GM19397 (cell line): ENCODE measurements around the gene DTNBP1.

Experiments
- ATAC-seq: cut with Tn5 transposase; IDR thresholded peaks from one replicate; pipeline ENCODE4 v1.9.1; 2021; ENCODE audit warnings: mild to moderate bottlenecking, moderate library complexity; ENCODE audit not compliant: unreplicated experiment

The DTNBP1 gene

DNA sequence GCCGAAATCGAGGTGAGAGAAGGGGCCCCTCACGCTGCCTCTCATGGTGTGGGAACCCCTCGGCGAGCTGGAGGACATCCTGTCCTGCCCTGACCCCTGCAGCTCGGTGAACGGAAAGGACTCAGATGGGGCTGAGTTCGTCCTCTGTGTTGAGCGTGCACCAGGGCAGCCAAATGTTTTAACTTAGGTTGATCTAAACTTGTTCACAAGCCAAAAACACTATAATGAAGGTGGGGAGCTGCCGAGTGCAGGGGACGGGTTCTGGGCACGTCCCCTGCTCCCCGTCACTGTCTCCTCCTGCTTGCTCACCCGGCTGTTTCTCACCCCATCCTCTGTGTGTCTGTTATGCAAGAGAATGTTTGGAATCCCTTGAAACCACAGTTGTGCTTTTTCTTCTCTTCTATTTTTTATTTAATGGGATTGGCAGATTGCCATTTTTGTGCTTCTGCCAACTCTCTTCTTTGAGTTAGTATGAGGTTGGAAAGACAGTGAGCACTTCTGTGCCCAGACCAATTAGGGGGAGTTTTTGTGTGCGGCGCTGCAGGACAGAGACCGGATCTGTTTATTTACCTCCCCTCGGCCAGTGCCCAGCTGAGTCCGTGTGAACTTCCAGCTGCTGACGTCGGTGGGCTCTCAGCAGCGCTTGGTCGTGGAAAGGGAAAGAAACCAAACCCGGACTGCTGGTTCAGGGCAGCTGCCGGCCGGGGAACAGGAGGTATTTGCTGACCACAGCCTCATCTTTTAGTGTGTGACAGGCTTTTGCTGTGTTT, 158.1 kb downstream of the DTNBP1 start:
- no peak for ATAC-seq

- ATAC-seq, result no peak
Measured at GRCh38 chr6:15504040-15504495, 158.8 kb downstream of the DTNBP1 start.

DNA sequence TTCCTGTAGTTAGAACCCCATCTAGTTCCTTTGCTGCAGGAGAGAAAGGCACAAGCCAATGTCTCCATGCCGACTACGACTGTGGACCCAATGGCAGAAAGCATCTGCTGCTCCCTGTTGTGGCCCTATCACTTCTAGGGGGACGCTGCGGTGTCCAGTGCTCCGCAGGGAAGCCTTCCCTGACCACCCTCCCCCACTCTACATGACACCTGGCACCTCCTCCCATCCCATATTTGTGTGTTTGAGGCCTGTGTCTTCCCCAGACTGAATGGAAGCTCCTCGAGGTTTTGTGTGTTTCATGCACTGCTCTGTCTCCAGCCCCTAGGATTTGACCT, 159.5 kb downstream of the DTNBP1 start:
- ATAC-seq, result no peak

GRCh38 chr6:15502446-15503345, 160.1 kb downstream of the DTNBP1 start:
- ATAC-seq, result no peak

GRCh38 chr6:15501826-15502445, 160.9 kb downstream of the DTNBP1 start:
- no peak for ATAC-seq

DNA sequence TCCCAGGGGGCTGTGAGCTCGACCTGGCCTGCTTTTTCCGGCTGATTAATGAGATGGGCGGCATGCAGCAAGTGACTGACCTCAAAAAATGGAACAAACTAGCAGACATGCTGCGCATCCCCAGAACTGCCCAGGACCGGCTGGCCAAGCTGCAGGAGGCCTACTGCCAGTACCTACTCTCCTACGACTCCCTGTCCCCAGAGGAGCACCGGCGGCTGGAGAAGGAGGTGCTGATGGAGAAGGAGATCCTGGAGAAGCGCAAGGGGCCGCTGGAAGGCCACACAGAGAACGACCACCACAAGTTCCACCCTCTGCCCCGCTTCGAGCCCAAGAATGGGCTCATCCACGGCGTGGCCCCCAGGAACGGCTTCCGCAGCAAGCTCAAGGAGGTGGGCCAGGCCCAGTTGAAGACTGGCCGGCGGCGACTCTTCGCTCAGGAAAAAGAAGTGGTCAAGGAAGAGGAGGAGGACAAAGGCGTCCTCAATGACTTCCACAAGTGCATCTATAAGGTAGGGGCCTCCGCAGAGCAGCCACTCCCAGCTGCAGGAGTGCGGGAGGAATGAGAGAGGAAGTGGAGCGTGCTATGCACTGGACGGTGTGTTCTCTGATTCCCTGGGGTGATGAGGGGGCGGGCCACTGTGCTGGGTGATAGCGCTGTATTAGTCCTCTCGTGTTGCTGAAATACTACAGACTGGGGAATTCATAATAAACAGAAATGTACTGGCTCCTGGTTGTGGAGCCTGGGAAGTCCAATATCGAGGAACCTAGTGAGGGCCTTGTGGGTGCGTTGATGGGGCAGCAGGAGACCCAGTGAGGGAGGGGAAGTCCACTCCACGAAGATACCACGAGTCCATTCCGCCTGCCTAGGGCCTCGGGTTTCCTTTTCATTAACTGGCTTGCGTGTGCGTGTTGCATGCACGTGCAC, 161.7 kb downstream of the DTNBP1 start:
- no peak for ATAC-seq

DNA sequence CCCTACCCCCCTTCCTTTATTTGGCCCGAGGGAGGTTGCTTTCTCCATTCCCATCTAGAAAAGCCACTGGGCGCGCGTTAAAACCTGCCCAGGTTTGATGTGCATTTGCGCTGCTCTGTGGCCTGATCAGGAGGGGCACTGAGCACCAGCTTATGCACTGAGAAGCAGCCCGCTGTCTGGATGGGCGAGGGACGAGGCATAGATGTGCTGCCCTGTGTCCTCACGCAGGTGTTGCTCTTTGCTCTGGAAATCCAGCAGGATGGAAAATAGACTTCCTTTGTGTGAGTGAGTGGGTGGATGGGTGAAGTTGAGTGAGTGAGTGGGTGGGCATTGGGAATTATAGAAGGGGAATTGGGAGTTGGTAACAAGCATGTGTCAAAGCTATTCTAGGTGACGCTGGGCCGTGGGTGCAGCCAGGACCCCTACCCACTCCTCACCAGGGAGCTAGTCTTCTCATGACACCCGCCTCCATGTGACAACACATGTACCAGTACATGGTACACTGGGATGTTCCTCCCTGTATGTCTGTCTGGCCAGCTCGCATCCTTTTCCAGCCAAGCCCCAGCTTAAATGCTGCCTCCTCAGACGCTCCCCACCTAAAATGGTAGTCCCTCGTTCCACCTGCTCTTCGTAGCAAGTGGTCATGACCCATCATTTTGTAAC, 162.6 kb downstream of the DTNBP1 start:
- ATAC-seq, result no peak

DNA sequence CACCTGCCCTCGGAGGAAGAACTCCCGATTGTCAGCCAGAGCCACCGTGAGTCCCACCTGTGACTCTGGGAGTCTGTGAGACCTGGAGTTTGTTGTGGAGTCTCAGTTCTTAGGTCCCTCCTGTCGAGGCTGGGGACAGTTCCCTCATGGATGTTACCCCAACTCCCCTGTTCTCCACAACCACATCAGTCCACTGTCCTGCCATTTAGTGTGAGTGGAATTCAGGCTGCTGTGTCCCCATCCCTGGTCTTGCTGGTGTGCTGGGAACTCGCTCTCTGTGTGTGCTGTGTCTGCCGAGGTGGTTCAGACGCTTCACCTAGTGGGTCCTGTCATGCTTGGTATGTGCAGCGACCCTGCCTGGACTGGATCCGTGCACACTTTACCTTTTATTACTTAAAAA, 163.2 kb downstream of the DTNBP1 start:
- ATAC-seq, result no peak

- ATAC-seq, result no peak
Measured at GRCh38 chr6:15499125-15499524, 163.7 kb downstream of the DTNBP1 start.

DNA sequence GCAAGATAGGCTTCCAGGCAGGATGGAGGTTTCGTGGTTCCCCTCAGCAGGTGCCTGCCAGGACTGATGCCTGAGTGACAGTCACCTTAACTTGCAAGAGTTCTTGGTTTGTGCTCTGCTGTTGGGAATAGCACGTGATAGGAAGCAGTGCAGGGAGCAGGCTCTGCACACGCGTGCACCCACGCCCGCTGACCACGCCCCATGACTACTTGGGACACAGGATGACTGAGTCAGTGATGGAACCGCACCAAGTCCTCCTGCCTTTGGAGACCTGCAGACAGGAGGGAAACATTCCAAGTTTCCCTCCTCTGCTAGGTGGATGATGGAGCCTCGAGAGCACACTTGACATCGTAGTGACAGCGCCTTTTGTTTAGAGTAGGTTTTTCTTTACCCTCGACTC, 164.2 kb downstream of the DTNBP1 start:
- no peak for ATAC-seq

DNA sequence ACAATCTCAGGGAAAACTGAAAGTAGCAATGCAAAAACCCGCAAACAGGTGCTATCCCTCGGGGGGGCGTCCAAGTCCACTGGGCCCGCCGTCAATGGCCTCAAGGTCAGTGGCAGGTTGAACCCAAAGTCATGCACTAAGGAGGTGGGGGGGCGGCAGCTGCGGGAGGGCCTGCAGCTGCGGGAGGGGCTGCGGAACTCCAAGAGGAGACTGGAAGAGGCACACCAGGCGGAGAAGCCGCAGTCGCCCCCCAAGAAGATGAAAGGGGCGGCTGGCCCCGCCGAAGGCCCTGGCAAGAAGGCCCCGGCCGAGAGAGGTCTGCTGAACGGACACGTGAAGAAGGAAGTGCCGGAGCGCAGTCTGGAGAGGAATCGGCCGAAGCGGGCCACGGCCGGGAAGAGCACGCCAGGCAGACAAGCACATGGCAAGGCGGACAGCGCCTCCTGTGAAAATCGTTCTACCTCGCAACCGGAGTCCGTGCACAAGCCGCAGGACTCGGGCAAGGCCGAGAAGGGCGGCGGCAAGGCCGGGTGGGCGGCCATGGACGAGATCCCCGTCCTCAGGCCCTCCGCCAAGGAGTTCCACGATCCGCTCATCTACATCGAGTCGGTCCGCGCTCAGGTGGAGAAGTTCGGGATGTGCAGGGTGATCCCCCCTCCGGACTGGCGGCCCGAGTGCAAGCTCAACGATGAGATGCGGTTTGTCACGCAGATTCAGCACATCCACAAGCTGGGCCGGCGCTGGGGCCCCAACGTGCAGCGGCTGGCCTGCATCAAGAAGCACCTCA, 166.3 kb downstream of the DTNBP1 start:
- ATAC-seq, result no peak

DNA sequence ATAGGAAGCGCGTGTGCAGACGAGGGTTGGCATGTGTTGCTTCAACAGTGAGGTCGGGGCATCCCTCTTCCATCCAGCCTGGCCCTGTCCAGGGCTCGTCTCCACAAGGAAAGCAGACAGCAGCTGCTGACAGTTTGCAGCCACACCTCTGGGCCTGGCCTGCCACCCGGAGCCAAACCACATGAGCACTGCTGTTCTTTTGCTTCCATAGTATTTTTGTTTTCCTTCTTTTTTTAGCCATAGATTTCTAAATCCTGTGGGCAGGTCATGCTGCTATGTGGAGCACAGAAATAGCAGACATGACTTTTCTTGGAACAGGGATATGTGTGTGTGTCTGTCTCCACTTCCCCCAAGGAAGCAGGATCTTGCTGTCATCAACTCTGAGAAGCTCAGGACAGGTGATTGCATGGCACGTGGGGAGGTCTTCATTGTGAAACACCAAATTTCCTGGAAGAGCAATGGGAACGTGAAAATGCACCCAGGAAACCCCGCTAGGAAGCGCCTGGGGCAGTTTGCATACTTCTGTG, 167.4 kb downstream of the DTNBP1 start:
- ATAC-seq, result no peak

DNA sequence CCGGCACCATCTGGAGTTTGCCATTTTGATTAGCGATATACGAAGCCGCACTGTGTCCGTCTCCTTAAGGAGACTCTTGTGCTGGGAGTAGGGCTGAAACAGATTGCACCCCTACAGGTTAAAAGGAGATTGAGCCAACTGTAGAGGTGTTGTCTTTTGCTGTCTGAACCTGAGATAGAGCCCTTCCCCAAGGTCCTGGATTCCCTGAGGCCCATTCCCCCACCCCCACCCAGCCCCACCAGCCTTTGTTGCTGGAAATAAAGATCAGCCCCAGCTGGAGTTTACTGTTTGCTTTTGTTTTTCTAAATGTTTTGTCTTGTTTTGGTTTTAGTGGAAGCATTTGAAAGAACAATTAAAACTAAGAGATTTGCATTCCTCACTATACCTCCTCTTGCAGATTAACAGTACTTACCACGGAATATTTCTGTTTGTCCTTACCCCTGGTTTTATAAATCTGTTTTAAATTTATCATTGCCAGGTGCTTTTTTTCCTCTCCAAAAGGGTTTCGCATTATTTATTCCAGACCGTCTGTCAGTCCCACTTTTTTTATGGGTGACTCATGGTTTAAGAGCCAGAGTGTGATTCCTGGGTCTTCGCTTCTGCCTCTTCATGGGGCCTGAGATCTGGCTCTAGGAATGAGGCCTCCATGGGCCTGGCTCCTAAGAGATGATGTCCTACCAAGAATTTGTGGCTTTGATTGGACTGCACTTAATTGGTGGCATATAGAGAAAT, 169.2 kb downstream of the DTNBP1 start:
- no peak for ATAC-seq

- no peak for ATAC-seq
Measured at GRCh38 chr6:15491986-15492269, 170.9 kb downstream of the DTNBP1 start.

GRCh38 chr6:15491255-15491985, 171.4 kb downstream of the DTNBP1 start:
- no peak for ATAC-seq

DNA sequence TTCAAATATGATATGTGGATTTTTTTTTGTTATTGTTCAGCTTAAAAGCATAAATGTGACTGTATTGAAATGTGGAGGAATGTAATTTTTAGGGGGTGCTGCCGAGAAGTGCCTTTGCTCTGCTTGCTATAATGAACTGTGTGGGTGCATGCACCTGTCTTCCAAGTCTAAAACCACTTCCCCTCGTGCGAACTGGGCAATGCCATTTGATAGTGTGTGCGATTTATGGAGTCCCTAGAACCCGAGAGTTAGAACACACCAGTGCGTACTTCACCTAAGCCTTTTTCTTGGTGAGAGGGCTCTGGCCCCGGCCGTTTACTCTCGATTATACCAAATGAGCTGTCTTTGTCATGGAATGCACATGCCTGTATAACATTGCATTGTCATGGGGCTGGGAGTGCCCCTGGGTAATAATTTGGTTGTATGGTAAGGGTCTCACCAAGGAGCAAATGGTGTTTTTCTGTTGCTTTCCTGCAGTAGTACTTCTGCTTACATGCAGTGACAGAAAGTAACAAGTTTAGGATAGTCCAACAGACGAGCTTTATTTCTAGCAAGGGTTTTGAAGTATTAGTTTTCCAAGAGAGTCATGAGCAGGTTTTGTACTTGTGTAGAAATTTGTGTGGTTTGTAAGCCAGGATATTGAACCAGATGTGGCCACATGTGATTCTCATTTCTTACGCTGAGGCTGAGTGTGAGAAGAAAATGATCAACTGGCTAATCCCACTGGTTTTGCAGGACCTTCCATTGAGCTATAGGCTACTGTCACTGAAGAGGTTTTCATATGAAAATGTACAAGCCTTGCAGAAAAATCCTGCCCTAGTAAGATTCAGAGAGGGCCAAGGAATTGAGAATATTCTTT, 172.4 kb downstream of the DTNBP1 start:
- no peak for ATAC-seq
